ENCODE results near the gene INS.
"Not testable (repeated sequence)": the region's sequence is repeated elsewhere in the genome, so short reads cannot be mapped to it uniquely, and the experiment has no call there.

Gene INS

DNA sequence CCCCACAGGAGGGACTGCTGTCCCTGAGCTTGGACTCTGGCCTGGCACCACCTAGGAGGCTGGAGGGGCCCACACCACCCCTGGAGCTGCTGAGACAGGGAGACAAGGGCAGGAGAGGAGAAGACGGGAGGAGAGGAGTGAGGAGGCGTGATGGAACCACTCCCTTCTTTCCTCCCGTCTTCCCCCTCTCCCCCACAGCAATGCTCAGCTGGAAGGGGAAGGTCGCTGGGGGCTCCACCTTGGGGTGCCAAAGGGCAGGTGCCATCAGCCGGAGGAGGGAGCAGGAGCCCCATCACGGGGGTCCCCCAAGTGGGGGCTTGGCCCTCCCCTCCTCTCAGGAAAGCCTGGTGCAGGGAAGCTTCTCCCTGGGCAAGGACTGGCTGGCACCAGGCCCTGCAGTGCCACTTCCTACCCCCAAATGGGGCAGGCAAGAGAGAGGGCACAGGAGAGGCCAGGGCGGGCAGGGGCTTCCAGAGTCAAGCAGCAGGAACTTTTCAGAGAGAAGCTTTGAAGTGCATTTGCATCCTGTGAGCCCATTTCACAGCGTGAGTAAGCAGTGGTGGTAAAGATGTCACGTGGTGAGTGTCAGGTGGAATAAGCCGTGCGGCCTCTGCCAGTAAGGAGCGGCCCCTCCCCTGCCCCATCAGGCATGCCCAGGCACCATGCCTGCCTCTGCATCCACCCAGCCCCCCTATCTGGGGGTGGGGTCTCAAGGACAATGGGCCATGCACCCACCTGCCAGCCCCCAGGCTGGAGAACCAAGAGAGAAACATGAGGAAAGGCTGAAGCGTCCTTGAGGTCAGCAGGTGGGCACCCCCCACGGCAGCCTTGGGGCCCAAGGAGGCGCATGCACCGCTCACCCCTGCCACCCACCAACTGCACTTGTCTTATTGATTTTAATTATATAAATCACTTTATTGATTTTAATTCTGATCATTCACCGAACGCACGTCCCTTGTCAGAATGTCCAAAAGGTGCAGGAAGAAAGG is 26.7 kb downstream of the INS start:
- DNase-seq (ENCODE audit: low read depth in 1 of 2, low spot score in 1 of 2) = no peak

DNA sequence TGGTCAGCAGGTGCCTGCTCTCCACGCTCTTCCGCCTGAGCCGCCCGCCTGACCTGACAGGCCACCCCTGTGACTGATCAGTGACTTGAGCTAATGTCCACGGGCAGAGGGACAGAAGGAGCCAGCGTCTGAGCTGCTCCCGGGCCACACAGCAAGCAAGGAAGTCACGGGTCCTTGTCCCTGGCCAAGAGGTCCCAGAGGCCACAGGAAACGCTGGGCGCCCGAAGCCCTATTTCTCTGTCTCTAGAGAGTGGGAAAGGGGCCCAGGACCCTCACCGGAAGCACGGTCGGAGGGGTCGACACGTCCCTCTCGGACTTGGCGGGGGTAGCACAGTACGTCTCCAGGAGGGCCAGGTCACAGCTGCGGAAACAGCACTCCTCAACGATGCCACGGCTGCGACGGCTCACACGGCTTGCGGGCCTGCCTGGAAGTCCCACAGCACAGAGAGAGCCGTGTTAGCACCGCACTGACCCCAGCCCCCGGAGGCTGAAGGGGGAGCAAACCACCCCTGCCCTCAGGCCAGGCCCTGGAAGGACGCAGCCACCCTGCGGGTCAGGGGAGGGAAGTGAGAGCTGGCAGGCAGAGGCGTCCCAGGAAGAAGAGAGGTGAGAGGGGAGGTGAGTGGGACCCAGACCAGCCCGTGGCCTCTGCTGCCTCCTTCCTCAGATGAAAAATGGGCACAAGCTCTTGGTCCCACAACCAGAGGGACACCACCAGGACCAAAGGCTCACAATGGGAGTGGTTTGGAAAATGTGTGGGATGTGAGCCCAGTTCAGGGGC is 27.6 kb downstream of the INS start:
- DNase-seq (ENCODE audit: low read depth in 1 of 2, low spot score in 1 of 2) = no peak

DNA sequence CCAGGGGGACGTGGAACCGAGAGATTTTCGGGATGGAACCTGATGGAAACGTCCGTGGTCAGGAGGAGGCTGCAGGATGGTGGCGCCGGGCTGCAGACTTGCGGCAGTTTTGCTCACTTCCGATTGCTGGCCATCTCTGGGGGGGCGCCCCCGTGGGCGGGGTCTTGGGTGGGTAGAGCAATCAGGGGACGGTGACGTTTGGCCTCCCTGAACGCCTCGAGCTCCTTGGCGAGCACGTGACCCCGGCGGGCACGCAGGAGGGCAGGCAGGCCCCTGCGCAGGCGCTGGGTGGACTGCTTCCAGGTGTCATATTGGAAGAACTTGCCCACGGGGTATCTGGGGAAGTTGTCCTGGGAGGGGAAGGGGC is 28.2 kb downstream of the INS start:
- no peak for DNase-seq (ENCODE audit: low read depth in 1 of 2, low spot score in 1 of 2)

DNA sequence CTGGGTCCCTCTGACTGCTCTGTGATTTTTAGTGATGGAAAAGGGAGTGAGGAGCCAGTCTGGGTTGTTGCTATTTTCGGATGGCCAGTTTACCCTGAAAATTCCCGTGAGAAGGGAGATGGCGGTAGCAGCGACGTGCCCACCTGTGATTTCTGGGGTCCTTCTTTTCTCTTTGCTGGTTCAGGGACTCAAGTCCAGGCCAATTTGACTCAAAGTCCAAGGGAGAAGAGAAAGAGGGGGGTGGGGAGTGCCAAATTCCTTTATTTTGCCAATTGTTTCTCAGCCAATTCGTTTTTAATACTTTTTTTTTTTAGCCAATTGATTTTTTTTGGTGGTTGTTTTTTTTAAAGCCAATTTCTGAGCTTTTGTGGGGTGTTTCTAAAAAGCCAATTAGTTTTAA is 28.8 kb downstream of the INS start:
- DNase-seq (ENCODE audit: low read depth in 1 of 2, low spot score in 1 of 2) = no peak

DNA sequence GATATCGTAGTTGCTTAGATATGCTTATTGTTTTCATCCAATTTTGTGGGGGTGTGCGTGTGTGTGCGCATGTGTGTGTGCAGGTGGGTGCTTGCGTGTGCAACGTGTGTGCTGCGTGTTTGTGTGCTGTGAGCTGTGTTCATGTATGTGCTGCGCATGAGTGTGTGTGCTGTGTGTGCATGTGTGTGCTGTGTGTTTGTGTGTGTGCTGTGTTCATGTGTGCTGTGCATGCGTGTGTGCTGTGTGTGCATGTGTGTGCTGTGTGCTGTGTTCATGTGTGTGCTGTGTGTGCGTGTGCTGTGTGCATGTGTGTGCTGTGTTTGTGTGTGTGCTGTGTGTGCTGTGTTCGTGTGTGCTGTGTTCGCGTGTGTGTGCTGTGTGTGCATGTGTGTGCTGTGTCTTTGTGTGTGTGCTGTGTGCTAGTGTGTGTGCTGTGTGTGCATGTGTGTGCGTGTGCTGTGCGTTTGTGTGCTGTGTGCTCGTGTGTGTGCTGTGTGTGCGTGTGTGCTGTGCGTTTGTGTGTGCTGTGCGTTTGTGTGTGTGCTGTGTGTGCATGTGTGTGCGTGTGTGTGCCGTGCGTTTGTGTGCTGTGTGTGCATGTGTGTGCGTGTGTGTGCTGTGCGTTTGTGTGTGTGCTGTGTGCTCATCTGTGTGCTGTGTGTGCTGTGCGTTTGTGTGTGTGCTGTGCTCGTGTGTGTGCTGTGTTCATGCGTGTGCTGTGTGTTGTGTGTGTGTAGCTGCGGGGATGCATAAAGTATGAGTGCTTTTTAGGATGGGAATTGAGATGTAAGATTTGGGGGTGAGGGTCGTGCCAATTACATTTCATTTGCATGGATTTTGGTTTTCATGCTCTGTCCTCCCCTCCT is 29.4 kb downstream of the INS start:
- no peak for DNase-seq (ENCODE audit: low read depth in 1 of 2, low spot score in 1 of 2)

DNA sequence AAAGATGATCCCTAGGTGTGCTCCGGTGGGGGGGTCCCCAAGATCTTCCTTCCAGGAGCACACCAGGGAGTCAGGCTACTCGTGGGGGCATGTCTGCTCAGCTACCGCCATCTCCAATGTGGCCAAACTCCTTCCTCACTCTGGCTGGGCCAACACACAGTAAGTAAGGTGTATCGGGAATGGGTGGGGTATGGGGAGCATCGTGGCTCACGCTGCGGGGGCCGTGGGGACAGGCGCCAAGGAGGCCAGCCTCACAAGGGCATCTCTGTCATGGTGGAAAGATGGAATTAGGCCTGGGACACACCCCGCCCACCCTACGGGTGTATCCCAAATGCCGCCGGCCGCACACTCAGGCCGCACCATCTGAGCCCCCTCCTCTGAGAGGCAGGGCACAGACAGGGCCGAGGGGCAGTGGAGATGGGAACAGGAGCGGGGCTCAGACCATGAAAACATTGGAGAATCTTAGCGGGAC is 30.1 kb downstream of the INS start:
- DNase-seq (ENCODE audit: low read depth in 1 of 2, low spot score in 1 of 2) = no peak

DNA sequence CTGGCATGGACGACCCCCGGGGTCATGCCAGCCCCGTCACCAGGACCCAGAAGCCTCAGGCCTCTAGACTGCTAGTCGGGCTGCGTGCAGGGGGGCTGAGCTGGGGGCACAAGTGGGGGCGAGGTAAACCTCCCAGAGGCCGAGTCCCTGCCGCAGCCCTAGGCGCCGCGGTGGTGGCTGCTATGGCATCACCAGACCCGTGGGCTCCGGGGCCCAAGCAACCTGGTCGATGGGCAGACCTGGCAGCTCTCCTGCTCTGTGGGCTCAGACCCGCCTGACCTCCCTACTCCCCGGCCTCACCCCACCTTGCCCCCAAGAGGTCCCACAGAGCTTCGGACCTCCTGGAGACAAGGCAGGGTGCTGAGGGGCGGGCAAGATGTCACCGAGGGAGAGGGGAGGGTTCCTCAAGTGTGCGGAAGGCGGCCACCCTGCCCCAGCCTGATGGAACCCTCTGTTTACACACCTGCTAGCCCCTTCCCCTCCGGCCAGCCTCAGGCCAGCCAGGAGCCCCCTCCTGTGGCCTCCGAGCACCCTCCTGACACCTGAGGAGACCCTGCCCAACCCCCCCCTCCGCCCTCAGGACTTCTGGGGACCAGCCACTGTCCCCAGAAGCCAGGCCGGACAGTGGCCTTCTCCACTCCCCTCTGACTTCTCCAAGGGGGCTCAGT is 31.2 kb downstream of the INS start:
- DNase-seq (ENCODE audit: low read depth in 1 of 2, low spot score in 1 of 2) = no peak

DNA sequence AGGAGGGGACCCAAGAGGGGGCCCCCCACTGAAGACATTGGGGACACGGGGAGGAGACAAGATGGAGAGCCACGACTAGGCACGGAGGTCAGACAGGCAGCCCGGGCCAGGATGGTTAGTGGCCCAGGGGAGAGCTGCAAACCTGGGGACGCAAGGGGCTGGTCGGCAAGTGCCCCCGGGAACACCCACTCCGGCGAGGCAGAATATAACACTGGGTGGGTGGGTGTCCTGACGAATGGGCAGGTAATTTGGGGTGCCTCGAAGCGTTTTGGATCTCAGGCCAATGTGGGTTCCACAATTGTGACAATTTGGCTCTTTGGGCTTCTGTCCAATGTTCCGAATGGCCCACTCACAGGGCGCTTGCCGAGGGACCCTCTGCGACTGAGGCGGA is 31.7 kb downstream of the INS start:
- no peak for DNase-seq (ENCODE audit: low read depth in 1 of 2, low spot score in 1 of 2)

DNA sequence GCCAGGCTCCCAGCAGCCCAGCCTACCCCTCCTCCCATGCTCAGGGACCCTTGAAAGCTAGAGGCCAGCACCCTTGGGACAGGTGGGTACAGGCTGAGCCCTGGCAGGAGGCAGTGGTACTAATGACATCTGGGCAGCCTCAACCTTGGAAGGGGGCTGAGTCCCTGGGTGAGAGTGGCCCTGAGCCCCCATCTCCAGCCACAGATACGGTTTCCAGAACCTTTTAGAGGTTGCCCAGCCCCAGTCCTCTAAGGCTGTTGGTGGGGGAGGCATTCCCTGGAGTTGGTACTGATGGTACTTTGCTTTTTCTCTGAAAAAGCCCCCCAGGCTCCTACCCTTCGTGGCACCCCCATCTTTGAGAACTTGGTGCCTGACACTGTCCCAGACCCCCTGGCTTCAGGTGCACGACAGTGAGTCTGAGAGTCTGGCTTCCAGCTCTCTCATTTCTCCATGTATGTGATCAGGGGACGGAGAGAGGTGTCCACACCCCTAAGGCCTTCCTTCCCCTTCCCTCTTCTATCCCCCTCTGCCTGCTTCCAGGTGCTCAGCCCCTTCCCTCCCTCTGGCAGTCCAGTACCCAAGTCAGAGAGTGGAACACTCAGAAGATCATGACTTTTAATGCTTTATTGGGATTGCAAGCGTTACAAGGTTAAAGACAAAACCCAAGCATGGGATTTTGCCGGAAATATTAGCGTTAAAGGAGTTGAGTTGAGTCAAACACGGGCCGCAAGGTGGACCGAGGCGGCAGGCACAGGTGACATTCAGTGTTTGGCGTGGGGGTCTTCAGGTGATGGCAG is 32.3 kb downstream of the INS start:
- DNase-seq (ENCODE audit: low read depth in 1 of 2, low spot score in 1 of 2) = no peak

DNA sequence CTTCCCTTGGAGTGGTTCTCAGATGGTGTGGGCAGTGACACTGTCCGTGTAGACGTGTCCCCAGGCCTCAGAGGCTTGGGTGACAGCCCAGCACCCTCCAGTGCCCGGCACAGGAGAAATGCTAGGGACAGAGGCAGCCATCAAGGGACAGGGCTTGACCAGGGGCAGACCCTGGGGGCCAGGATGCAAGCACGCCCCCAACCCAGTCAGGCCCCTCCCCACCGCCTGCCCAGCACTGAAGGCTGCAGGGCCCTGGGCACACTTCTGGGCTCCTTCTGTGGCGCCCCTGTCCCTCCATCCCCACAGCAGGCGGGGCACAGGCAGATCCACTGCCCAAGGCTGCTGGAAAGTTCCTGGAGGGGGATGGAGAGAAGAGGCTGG is 32.9 kb downstream of the INS start:
- no peak for DNase-seq (ENCODE audit: low read depth in 1 of 2, low spot score in 1 of 2)

DNA sequence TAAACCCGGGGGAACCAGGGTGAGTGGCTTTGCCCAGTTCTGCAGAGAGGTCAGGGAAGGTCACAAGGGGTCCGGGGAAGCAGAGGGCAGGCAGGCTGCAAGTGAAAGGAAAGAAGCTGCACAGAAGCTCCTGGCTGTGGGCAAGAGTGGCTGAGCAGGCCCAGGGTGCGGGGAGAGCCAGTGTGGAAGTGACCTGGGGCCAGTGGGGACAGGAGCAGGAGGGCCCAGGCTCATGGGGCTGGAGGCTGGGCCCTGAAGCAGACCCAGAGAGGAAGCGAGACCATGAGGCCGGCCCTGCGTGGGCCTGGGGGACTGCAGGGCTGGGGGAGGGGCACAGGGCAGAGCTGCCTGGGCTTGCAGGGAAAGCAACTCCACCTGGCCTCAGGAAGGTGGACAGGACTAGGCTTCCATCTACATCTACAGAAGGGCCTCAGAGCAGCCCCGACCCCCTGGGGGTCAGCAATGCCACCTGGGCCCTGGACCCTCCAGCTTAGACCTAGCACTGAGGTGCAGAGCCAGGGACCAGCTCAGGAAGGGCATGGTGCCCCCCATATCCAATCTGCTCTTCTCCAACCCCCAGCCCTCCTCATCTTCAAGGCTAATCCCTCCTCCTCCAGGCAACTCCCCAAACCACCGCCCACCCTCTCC is 33.4 kb downstream of the INS start:
- no peak for DNase-seq (ENCODE audit: low read depth in 1 of 2, low spot score in 1 of 2)

DNA sequence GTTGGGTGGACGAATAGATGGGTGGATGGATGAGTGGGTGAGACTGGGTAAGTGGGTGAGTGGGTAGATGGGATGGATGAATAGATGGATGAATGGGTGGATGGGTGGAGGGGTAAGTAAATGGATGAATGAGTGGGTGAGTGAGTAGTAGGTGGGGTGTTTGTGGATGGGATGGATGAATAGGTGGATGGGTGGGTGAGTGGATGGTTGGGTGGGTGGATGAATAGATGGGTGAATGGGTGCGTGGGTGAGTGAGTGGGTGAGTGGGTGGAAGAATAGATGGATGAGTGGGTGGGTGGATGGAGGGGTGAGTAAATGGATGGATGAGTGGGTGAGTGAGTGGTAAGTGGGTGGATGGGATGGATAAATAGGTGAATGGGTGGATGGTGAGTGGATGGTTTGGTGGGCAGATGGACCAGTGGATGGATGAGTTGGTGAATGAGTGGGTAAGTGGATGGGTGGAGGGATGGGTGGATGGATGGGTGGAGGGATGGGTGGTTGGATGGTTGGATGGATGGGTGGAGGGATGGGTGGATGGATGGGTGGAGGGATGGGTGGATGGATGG is 34.4 kb downstream of the INS start:
- DNase-seq (ENCODE audit: low read depth in 1 of 2, low spot score in 1 of 2) = no peak

DNA sequence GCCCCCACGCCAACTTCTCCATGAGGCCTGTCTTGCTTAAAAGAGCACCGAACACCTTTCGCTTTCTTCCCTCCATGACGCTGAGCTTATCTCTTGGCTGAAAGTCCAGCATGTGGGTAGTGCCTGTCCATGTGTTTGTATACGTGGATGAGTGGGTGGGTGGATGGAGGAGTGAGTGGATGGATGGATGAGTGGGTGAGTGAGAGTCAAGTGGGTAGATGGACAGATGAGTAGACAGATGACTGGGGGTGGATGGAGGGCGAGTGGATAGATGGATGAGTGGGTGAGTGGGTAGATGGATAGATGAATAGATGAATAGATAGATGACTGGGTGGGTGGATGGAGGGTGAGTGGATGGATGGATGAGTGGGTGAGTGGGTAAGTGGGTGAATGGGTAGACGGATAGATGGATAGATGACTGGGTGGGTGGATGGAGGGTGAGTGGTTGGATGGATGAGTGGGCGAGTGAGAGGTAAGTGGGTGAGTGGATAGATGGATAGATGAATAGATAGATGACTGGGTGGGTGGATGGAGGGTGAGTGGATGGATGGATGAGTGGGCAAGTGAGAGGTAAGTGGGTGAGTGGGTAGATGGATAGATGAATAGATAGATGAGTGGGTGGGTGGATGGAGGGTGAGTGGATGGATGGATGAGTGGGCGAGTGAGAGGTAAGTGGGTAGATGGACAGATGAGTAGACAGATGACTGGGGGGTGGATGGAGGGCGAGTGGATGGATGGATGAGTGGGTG is 36.1 kb downstream of the INS start:
- not testable (repeated sequence) for DNase-seq (ENCODE audit: low read depth in 1 of 2, low spot score in 1 of 2)

DNA sequence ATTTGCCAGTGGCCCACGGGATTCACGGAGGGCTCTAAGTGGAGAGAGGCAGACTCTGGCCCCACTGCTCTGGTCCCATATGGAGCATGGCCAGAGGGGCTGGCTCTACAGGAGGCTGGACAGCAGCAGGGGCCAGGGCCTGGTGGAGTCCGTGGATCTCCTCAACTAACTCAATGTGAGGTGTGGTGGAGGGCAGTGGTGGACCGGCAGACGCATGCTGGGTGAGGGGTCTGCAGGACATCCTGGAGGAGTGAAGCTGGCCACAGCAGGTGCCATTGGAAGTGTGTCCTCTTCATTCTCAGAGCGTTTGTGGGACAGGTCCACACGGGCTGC is 37.4 kb downstream of the INS start:
- DNase-seq (ENCODE audit: low read depth in 1 of 2, low spot score in 1 of 2) = no peak

DNA sequence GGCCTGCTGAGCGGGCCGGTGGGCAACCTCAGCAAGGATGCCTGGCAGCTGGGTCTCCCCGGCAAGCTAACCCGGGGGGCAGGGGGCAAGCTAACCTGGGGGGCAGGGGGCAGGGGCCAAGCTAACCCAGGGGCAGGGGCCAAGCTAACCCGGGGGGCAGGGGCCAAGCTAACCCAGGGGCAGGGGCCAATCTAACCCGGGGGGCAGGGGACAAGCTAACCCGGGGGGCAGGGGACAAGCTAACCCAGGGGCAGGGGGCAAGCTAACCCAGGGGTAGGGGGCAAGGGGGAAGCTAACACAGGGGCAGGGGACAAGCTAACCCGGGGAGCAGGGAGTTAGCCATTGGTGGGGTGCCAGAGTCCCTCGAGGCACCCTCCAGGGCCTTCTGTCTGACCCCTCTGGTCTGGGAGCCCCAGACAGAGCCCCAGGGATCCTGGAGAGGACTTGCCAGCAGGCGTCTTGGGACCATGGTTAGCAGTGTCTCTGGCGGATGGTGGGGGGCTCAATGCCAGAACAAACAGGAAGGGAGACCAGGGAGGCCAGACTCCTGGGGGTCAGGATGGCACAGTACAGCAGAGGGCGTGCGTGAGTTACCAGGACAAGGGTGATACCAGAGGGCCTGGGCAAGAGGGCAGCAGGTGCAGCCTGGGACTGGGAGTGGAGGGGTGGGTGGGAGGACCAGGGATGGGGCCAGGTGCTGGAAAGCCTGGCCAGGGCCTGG is 37.9 kb downstream of the INS start:
- no peak for DNase-seq (ENCODE audit: low read depth in 1 of 2, low spot score in 1 of 2)

DNA sequence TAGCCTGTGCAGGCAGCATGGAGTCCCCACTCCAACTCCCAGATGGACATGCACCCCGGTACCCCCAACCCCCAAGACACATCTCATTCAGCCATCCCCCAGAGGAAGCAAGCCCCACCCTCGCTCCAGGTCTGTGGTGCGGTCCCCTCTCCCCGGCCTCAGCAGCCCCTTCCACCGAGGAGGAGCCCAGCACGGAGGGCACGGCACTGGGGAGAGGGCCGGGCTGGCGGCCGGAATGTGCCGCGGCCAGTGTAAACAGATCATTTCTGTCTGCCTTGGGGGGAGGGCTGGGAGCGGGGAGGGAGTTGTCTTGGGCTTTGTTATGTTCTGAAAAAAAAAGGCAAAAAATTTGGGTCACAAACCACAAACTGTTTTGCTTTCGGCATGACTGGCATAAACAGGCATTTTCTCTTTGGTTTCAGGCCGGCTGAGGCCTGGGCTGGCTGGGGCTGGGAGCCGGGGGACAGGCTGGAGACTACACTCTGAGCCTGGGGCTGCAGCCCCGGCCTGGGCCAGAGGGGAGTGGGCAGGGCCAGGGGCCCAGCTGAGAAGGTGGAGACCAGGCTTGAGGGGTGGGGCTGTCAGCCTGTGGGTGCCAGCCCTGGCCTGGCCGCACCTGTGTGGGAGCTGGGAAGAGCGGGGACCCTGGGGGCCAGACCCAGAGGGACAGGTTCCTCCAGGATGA is 38.6 kb downstream of the INS start:
- DNase-seq (ENCODE audit: low read depth in 1 of 2, low spot score in 1 of 2) = no peak
